NCI-H2227 (cell line): ENCODE results near the gene DAZAP1.
A peak's percentile ranks its signal among the peaks of the same experiment; 100 is the strongest.

Experiments
- DNase-seq: peaks from one replicate; lab custom pipeline; 2025; ENCODE audit not compliant: unreplicated experiment; lab: John Stamatoyannopoulos, UW

The DAZAP1 gene

GRCh38 chr19:1407528-1408299 is at the start of gene DAZAP1:
Gene DAZAP1 (plus strand): TSS chr19:1407586. CDS start chr19:1407774, 188 bp downstream.
- DNase-seq: peak; percentile 71

DNA sequence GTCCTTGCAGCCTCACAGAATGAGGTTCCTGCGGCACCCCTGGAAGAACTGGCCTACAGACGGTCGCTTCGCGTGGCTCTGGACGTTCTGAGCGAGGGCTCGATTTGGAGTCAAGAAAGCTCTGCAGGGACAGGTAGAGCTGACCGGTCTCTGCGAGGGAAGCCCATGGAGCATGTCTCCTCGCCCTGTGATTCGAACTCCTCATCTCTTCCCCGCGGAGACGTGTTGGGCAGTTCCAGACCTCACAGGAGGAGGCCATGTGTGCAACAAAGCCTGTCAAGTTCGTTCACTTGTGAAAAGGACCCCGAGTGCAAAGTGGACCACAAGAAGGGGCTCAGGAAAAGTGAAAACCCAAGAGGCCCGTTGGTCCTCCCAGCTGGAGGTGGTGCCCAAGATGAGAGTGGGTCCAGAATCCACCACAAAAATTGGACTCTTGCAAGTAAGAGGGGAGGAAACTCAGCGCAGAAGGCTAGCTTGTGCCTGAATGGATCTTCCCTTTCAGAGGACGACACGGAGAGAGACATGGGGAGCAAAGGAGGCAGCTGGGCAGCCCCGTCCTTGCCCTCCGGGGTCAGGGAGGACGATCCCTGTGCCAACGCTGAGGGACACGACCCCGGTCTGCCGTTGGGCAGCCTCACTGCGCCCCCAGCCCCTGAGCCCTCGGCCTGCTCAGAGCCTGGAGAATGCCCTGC is 47.1 kb upstream of the DAZAP1 start:
- no peak for DNase-seq

GRCh38 chr19:1360818-1361461 is 46.4 kb upstream of the DAZAP1 start:
- DNase-seq: peak; percentile 57

GRCh38 chr19:1361601-1362386 is 45.6 kb upstream of the DAZAP1 start:
- DNase-seq: peak; percentile 66

DNA sequence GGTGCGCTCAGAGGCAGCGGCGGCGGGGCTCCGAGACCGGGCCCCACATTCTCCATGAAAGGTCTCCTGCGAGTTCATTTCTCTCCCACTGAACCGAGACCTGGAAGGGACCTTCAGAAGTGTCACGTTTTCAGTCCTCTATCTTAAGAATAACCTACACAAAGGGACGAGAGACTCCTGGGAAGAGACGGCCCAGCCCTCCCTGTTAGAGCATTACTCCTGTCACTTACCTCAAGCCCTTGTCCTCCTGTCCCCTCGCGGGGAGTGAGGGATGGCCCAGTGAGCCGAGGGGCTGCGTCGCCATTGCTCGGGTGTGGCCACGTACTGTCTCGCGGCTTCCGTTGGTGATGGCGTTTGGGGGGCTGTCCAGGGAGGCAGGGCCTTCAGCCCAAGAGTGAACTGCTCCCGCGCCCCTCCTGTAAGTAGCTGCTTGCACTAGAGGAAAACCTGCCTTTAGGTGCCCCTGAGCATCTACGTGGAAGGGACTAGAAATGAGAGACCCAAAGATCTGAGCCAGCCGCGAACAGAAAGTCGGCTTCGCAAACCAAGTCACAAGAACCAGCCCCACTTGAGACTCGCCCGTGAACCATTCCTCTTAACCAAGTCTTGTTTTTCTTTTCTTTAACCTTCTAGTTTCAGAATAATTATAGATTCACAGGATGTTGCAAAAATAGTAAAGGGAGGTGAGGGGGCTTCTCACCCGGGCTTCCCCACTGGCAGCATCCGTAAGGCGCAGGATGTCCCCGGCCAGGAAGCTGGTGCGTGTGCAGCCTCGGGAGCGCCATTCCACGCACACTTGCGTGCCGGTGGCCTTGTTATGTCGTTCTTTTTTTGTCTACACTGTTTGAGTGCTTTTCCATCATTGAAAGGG is 44.8 kb upstream of the DAZAP1 start:
- no peak for DNase-seq

GRCh38 chr19:1363599-1363998 is 43.8 kb upstream of the DAZAP1 start:
- DNase-seq: no peak

GRCh38 chr19:1364070-1364704 is 43.2 kb upstream of the DAZAP1 start:
- no peak for DNase-seq

DNA sequence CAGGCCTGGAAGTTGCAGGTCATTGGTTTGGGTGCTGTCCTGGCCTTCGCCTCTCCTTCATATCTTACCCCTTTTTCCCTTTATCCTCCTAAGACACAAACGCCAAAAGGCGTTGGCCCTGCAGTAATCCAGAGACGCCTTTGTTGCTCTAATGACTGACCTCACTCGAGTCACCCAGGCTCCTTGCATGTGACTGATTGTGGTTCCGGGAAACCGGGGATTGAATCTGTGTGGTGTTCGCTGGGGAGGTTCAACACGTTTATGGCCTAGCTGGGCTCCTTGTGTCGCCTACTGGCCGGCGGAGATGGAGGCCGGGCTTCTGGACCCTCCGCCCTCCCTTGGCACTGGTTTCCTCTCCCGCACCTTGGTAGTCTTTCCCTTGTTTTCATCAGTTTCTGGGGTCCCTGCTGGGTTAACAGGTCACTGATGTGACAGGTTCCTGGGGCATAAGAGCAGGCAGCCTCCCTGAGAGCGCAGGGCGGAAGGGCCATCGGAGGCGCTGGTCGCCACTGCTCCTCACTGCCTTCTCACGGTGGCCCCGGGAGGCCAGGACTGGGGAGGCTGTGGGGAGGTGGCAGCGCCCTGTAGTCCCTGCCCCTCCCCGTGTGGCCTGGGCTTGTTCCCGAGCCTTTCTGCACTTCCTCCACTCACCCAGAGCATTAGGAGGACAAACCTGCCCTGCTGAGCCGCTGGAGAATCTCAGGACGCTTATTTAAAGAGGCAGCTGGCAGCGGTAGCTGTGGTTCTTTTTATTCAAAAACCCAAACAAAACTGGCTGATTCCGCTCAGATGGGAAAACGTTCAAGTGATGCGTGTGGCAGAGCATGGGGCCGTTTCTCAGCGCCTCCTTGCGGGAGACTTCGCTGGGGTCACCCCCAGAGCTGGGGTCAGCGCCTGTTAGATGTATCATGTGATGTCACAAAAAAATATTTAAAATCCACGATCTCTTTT is 41.8 kb upstream of the DAZAP1 start:
- no peak for DNase-seq

- DNase-seq: no peak
Observed at GRCh38 chr19:1366296-1366695, 41.1 kb upstream of the DAZAP1 start.

- no peak for DNase-seq
Observed at GRCh38 chr19:1366899-1367870, 40.2 kb upstream of the DAZAP1 start.

DNA sequence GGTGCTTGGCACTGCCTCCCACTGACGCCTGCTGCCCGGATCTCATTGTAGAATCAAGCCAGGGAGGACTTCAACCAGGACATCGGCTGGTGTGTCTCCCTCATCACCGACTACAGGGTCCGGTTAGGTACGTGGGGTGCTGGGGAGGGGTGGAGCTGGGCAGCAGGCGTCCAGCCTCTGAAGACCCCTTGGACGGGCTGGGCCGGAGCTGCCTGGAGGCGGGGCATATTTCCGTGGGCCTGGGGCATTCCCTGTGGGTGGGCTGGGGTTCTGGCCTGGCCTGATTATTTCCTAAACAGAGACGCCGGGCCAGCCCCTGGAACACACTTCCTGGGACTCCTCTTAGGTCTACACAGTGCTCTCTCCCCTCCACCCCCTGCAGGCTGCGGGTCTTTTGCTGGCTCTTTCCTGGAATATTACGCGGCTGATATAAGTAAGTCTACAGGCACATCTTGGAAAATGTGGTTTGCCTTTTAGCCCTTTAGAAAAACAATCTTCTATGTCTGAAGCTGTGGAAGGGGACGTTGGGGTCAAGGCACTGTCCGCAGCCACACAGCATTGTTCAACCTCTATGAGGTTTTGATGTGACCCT is 38.1 kb upstream of the DAZAP1 start:
- DNase-seq: no peak

GRCh38 chr19:1370579-1371361 is 36.6 kb upstream of the DAZAP1 start:
- DNase-seq: no peak

DNA sequence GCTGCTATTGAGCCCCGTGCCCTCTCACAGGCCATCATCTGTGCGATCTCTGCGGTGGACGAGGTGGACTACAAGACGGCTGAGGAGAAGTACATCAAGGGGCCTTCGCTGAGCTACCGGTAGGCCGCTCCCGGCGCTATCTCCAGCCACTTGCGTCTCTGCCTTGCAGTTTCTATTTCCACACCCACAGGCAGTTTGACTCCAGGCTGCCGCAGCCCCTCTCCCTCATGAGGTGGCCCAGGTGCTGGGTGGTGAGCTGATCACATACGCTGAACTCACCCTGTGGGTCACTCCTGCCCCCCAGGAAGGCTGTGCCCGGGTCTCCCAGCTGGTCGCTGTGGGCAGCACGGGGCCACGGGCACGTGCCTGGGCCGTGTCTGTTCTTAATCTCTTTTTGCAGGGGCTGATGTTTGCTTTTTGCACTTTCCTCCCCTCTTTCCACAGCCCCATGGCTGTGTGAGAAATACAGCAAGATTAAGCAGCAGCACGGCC is 34.3 kb upstream of the DAZAP1 start:
- DNase-seq: no peak

DNA sequence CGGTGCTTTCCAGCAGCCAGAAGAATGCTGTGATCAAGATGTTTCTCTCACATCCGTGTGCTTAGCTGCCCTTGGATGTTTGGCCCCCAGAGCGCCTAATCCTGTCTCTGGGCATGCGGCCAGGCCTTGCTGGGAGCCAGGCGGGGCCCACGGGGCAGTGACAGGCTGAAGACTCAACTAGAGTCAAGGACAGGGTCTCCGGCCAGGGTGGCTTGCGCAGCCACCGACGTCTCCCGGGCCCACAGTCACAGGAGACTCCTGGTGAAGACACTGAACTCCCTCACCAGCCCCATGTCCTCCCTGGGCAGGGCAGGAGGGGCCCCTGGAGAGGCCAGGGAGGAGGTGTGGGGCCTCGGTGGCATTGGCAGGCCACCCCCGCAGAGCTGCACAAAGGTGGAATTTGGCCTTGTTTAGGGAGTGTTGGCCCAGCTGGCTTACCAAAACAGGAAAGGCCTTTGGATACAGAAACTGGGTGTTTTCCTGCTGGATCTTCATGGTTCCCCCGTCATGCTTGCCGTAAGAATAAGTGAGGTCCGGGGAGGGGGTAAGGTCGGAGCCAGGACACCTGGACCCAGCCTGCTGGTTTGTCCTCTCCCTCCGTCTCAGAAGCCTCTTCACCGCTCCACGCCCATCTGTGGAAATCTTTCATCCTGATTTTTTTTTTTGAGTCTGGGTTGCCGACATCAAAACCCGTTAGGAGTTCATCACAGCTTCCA is 33.7 kb upstream of the DAZAP1 start:
- DNase-seq: no peak

DNA sequence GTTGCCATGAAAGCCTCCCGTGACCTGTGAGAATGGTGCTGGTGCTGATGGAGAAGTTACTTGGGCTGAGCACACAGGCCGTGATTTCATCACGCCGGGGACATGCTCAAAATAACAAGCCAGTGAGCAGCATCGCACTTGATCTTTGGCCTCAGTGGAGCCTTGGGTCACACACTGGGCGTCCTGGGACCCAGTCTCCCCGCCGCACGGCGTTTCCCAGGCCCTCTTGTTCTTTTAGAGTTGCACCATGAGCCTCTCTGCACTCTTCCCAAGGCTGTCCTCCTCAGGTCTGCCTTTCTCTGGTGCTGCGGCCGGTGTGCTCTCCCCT is 33.2 kb upstream of the DAZAP1 start:
- DNase-seq: no peak

- no peak for DNase-seq
Observed at GRCh38 chr19:1376415-1376805, 31.0 kb upstream of the DAZAP1 start.
